Measurements from ENCODE around the gene HOMER3.
A peak's percentile ranks its signal among the peaks of the same experiment; 100 is the strongest.
"Not testable (repeated sequence)": the region's sequence is repeated elsewhere in the genome, so short reads cannot be mapped to it uniquely, and the experiment has no call there.

The HOMER3 gene

GRCh38 chr19:18932216-18932841 is 8.7 kb downstream of the HOMER3 start:
- Histone ChIP-seq H3K27ac (ENCODE audit: low read depth, low read length) (no peak overlapping the region), H3K9ac (ENCODE audit: low read length) (peak overlapping the region; percentile 40), H3K36me3 (ENCODE audit: control insufficient read depth, insufficient read depth, low read length) (peaks cover 4% of the 10 kb centered on the region), H3K27me3 (ENCODE audit: control insufficient read depth, insufficient read depth, low read length) (no peaks in the 10 kb centered on the region), H3K4me1 (ENCODE audit: control insufficient read depth, insufficient read depth, low read length) (no peaks in the 10 kb centered on the region), H3K4me3 (ENCODE audit: low read length) (peak overlapping the region; percentile 60)

- Histone ChIP-seq H3K9ac (ENCODE audit: low read length) (no peak overlapping the region), H3K4me3 (ENCODE audit: low read length) (no peak overlapping the region), H3K36me3 (ENCODE audit: control insufficient read depth, insufficient read depth, low read length) (peaks cover 4% of the 10 kb centered on the region), H3K4me1 (ENCODE audit: control insufficient read depth, insufficient read depth, low read length) (no peaks in the 10 kb centered on the region), H3K27me3 (ENCODE audit: control insufficient read depth, insufficient read depth, low read length) (no peaks in the 10 kb centered on the region), H3K27ac (ENCODE audit: low read depth, low read length) (no peak overlapping the region)
Measured at GRCh38 chr19:18931316-18932162, 9.5 kb downstream of the HOMER3 start.

GRCh38 chr19:18929311-18929710 is 11.7 kb downstream of the HOMER3 start:
- H3K36me3 ChIP-seq (ENCODE audit: control insufficient read depth, insufficient read depth, low read length): peaks cover 14% of the 10 kb centered on the region
- no peak overlapping the region for H3K9ac ChIP-seq (ENCODE audit: low read length)
- H3K27ac ChIP-seq (ENCODE audit: low read depth, low read length): no peak overlapping the region
- no peak overlapping the region for H3K4me3 ChIP-seq (ENCODE audit: low read length)
- H3K27me3 ChIP-seq (ENCODE audit: control insufficient read depth, insufficient read depth, low read length): no peaks in the 10 kb centered on the region
- H3K4me1 ChIP-seq (ENCODE audit: control insufficient read depth, insufficient read depth, low read length): no peaks in the 10 kb centered on the region

- peaks cover 16% of the 10 kb centered on the region for H3K36me3 ChIP-seq (ENCODE audit: control insufficient read depth, insufficient read depth, low read length)
- H3K4me1 ChIP-seq (ENCODE audit: control insufficient read depth, insufficient read depth, low read length): no peaks in the 10 kb centered on the region
- no peak overlapping the region for H3K9ac ChIP-seq (ENCODE audit: low read length)
- no peak overlapping the region for H3K27ac ChIP-seq (ENCODE audit: low read depth, low read length)
- H3K27me3 ChIP-seq (ENCODE audit: control insufficient read depth, insufficient read depth, low read length): no peaks in the 10 kb centered on the region
- no peak overlapping the region for H3K4me3 ChIP-seq (ENCODE audit: low read length)
Measured at GRCh38 chr19:18928018-18928805, 12.8 kb downstream of the HOMER3 start.

- Histone ChIP-seq H3K27ac (ENCODE audit: low read depth, low read length) (no peak overlapping the region), H3K4me3 (ENCODE audit: low read length) (no peak overlapping the region), H3K36me3 (ENCODE audit: control insufficient read depth, insufficient read depth, low read length) (peaks cover 21% of the 10 kb centered on the region), H3K9ac (ENCODE audit: low read length) (no peak overlapping the region), H3K27me3 (ENCODE audit: control insufficient read depth, insufficient read depth, low read length) (no peaks in the 10 kb centered on the region), H3K4me1 (ENCODE audit: control insufficient read depth, insufficient read depth, low read length) (peaks cover 5% of the 10 kb centered on the region)
Measured at GRCh38 chr19:18924684-18925213, 16.3 kb downstream of the HOMER3 start.

- H3K9ac ChIP-seq (ENCODE audit: low read length): no peak overlapping the region
- no peak overlapping the region for H3K27ac ChIP-seq (ENCODE audit: low read depth, low read length)
- H3K27me3 ChIP-seq (ENCODE audit: control insufficient read depth, insufficient read depth, low read length): no peaks in the 10 kb centered on the region
- H3K4me3 ChIP-seq (ENCODE audit: low read length): no peak overlapping the region
- peaks cover 19% of the 10 kb centered on the region for H3K36me3 ChIP-seq (ENCODE audit: control insufficient read depth, insufficient read depth, low read length)
- peaks cover 9% of the 10 kb centered on the region for H3K4me1 ChIP-seq (ENCODE audit: control insufficient read depth, insufficient read depth, low read length)
Measured at GRCh38 chr19:18922228-18922985, 18.6 kb downstream of the HOMER3 start.

- Histone ChIP-seq H3K27me3 (ENCODE audit: control insufficient read depth, insufficient read depth, low read length) (no peaks in the 10 kb centered on the region), H3K4me1 (ENCODE audit: control insufficient read depth, insufficient read depth, low read length) (peaks cover 9% of the 10 kb centered on the region), H3K4me3 (ENCODE audit: low read length) (no peak overlapping the region), H3K36me3 (ENCODE audit: control insufficient read depth, insufficient read depth, low read length) (peaks cover 19% of the 10 kb centered on the region), H3K9ac (ENCODE audit: low read length) (no peak overlapping the region), H3K27ac (ENCODE audit: low read depth, low read length) (no peak overlapping the region)
Measured at GRCh38 chr19:18921593-18921992, 19.4 kb downstream of the HOMER3 start.

- no peak overlapping the region for H3K27ac ChIP-seq (ENCODE audit: low read depth, low read length)
- peaks cover 15% of the 10 kb centered on the region for H3K36me3 ChIP-seq (ENCODE audit: control insufficient read depth, insufficient read depth, low read length)
- no peaks in the 10 kb centered on the region for H3K27me3 ChIP-seq (ENCODE audit: control insufficient read depth, insufficient read depth, low read length)
- H3K4me3 ChIP-seq (ENCODE audit: low read length): peak overlapping the region; percentile 93
- H3K4me1 ChIP-seq (ENCODE audit: control insufficient read depth, insufficient read depth, low read length): peaks cover 9% of the 10 kb centered on the region
- peak overlapping the region; percentile 50 for H3K9ac ChIP-seq (ENCODE audit: low read length)
Measured at GRCh38 chr19:18920400-18920799, 20.6 kb downstream of the HOMER3 start.

GRCh38 chr19:18919900-18920214 is 21.2 kb downstream of the HOMER3 start:
- Histone ChIP-seq H3K27me3 (ENCODE audit: control insufficient read depth, insufficient read depth, low read length) (no peaks in the 10 kb centered on the region), H3K27ac (ENCODE audit: low read depth, low read length) (peak overlapping the region; percentile 56), H3K9ac (ENCODE audit: low read length) (peak overlapping the region; percentile 50), H3K4me3 (ENCODE audit: low read length) (peak overlapping the region; percentile 93), H3K4me1 (ENCODE audit: control insufficient read depth, insufficient read depth, low read length) (peaks cover 9% of the 10 kb centered on the region), H3K36me3 (ENCODE audit: control insufficient read depth, insufficient read depth, low read length) (peaks cover 13% of the 10 kb centered on the region)

GRCh38 chr19:18919086-18919899 is 21.7 kb downstream of the HOMER3 start, which contains the start of the genes COPE and DDX49:
COPE (minus strand) TSS chr19:18919387; CDS start chr19:18919348, 39 bp downstream.
DDX49 (plus strand) TSS chr19:18919715; CDS start chr19:18919742, 27 bp downstream.
- peak within 1 kb of the TSS; percentile 82 for H3K27ac ChIP-seq (ENCODE audit: low read depth, low read length)
- peak within 1 kb of the TSS; percentile 93 for H3K4me3 ChIP-seq (ENCODE audit: low read length)
- H3K9ac ChIP-seq (ENCODE audit: low read length): peak within 1 kb of the TSS; percentile 94
- peaks cover 9% of the 10 kb centered on the region for H3K4me1 ChIP-seq (ENCODE audit: control insufficient read depth, insufficient read depth, low read length)
- H3K36me3 ChIP-seq (ENCODE audit: control insufficient read depth, insufficient read depth, low read length): peaks cover 9% of the 10 kb centered on the region
- no peaks in the 10 kb centered on the region for H3K27me3 ChIP-seq (ENCODE audit: control insufficient read depth, insufficient read depth, low read length)

GRCh38 chr19:18917593-18917992 is 23.4 kb downstream of the HOMER3 start:
- H3K4me1 ChIP-seq (ENCODE audit: control insufficient read depth, insufficient read depth, low read length): not testable (repeated sequence)

More at GRCh38 chr19:18917593-18917992, 23.4 kb downstream of the HOMER3 start:
- not testable (repeated sequence) for H3K27me3 ChIP-seq (ENCODE audit: control insufficient read depth, insufficient read depth, low read length); H3K27ac ChIP-seq (ENCODE audit: low read depth, low read length); H3K9ac ChIP-seq (ENCODE audit: low read length); H3K4me3 ChIP-seq (ENCODE audit: low read length)
- peaks cover 12% of the 10 kb centered on the region for H3K36me3 ChIP-seq (ENCODE audit: control insufficient read depth, insufficient read depth, low read length)
